ENCODE results near the gene PRG3.
A peak's percentile ranks its signal among the peaks of the same experiment; 100 is the strongest.
"Not testable (repeated sequence)": the region's sequence is repeated elsewhere in the genome, so short reads cannot be mapped to it uniquely, and the experiment has no call there.

Gene PRG3

DNA sequence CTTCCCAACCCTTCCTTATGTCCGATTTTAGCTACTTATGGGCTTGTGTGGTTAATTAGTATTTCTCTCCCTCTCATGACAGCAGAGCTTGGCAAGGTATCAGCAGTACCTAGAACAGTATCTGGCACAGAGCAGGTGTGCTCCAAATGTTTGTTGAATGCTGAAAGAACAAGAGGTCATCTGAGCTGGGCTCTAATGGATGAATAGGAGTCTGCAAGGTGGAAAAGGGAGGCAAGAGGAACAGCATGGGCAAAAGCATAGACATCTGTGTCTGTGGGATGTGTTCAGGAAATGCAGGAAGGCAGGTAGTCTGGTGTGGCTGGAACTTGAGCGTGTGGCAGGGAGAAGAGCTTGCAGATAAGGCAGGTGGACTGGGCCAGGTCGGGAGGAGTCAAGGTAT lies 19.0 kb downstream of the PRG3 start:
- no peak for DNase-seq (ENCODE audit: insufficient read length, low spot score)
- no peak for FAIRE-seq

DNA sequence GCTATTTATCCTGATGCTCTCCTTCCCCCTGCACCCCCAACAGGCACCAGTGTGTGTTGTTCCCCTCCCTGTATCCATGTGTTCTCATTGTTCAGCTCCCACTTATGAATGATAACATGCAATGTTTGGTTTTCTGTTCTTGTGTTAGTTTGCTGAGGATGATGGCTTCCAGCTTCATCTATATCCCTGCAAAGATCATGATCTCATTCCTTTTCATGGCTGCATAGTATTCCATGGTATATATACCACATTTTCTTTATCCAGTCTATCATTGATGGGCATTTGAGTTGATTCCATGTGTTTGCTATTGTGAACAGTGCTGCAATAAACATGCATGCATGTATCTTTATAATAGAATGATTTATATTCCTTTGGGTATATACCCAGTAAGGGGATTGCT lies 19.5 kb downstream of the PRG3 start:
- DNase-seq (ENCODE audit: insufficient read length, low spot score); FAIRE-seq: not testable (repeated sequence)

DNA sequence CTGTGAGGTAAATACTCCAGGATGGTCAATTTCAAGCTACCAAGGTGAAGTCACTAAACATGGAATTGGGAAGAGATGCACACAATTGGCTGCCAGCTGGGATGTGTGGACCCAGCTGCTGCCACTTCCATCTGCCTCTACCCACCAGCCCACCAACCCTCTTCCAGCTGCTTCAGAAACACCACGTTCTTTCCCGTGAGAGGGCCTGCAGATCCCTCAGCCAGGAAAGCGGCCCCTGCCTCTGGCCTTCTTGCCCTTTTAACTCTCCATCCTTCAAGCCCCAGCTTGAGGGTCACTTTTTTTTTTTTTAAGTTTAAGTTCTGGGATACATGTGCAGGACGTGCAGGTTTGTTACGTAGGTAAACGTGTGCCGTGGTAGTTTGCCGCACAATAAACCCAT lies 20.0 kb downstream of the PRG3 start:
- FAIRE-seq (no peak), DNase-seq (ENCODE audit: insufficient read length, low spot score) (no peak)

DNA sequence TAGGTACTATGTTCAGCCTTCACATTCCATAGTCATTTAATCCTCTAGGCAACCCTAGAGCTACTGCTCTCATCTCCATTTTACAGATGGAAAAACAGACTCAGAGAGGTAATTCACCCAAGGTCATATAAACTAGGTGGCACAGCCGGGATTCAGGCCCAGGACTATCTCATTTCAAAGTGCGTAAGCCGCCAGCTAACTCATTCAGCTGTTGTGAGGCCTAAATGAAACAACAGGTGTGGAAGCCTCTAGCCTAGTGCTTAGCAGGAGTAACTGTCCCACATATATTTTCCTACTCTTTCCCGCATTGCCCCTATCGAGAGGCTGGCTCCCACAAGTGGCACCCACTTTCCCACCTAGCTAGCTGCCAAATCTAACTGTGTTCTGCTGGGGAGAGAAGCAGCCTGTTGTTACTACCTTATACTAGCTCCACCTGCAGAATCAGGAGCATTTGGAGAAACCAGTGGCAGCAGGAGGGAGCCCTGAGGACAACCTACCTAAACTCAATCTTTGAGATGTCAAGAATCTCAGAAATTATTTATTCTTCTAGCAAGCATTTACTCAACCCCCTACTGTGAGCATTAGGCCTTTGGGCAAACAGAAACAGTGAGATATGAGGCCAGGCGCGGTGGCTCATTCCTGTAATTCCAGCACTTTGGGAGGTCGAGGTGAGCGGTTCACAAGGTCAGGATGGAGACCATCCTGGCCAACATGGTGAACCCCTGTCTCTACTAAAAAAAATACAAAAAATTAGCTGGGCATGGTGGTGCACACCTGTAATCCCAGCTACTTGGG lies 20.9 kb downstream of the PRG3 start:
- DNase-seq (ENCODE audit: insufficient read length, low spot score) = no peak
- FAIRE-seq = no peak

DNA sequence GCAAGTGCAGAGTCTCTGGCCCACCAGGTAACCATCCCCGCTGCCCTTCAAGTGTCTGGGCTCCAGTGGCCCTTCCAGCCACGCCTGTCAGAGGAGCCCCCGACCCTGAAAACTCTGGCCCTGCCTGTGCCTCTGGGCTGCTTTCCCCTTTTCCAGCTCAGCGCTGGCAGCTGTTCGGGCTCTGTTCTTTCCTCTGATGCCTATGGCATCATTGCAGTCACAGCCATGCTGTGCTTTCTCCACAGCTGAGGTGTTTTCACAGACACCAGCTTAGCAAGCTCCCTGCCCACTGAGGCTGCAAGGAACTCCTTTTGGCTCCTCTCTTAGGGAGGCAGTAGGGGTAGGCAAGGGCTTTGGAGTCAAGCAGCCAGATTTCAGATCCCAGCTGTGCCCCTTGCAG lies 21.6 kb downstream of the PRG3 start:
- DNase-seq (ENCODE audit: insufficient read length, low spot score) (no peak), FAIRE-seq (no peak)

DNA sequence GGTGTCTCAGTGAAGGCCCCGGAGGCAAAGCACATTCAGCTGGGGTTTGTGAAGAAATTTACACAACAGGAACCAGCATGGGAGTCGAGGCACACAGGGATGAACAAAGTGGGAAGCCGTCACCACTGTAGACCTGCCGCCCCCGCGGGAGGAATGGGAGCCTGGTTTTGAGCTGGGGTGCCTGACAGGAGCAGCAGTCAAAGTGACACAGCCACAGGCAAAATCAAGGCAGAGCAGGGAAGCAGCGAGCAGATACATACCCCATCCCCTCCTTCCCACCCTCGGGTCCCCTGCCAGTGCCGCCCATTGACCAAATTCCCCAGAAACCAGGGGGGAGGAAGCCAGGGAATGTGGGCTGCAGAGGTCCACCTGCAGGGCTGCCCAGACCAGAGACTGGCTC lies 22.0 kb downstream of the PRG3 start:
- no peak for FAIRE-seq
- DNase-seq (ENCODE audit: insufficient read length, low spot score) = no peak

DNA sequence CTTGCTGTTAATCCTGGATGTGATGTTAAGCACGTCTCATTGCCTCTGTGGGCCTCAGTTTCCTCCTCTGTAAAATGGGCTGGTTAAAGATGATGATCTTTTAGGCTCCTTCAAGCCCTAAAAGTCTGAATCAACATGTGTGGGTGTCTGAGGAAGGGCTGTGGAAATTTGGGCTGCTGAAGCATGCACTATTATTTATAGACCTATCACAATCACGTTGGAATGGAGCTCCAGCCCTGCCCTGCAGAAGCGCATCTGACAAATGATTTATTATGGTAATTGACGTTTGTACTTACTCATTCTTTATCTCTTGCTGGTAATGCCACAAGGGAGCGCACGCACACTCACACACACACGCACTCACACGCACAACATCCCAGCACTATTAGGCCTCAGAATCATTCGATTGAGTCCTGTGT lies 22.4 kb downstream of the PRG3 start:
- DNase-seq (ENCODE audit: insufficient read length, low spot score) (no peak), FAIRE-seq (no peak)

DNA sequence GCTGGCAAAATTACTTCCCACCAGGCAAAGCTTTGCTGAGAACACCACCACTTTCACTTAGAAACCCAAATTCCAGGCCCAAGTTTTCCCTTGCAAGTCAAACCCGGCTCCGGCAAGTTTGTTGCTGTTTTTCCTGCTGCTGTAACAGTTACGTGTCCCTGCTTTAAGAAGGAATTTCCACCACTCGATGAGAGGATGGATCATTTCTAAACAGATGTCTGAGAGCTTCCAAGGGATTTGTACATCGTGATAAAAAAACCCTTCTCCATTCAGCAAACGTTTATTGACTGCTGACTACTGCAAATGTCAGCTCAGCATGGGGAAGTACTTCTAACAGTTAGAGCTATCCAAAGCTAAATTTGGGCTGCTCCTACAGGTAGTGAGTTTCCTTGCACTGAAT lies 23.1 kb downstream of the PRG3 start:
- no peak for FAIRE-seq
- DNase-seq (ENCODE audit: insufficient read length, low spot score) = no peak

DNA sequence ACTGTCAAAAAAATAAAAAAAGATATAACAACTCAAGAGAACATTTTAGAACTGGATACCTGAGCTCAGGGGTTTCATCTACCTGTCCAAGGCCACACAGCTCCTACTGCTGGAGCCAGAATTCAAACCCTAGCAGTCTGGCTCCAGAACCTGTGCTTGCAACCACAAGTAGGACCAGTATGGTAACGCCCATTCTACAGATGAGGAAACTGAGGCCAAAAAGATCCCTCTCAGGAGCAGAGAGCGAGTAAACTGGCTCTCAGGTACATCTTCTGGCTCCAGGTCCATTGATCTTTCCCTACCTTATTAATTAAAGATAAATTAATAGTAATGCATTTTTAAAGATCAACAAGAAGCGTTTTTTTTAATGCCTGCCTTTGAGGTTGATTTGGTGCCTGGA lies 23.6 kb downstream of the PRG3 start:
- FAIRE-seq (no peak), DNase-seq (ENCODE audit: insufficient read length, low spot score) (no peak)

DNA sequence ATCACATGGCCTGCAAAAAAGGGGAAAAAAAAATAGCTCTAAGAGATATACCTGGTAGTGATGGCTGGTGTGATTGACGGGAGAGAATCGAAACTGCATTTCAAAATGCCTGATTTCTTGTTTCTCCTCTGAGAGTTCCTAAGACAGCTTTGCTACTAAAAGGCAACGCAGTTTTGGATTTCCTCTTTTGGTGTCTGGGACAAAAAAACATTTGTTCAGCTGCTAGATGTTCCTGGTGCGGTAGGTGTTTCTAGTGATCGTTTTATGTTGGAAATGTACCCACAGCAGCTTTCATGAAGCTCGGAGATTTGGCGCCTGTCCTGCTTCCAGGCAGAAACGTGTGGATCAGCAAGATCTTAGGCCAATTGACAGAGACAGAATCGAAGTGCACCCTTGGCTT lies 24.7 kb downstream of the PRG3 start:
- no peak for DNase-seq (ENCODE audit: insufficient read length, low spot score)
- no peak for FAIRE-seq

DNA sequence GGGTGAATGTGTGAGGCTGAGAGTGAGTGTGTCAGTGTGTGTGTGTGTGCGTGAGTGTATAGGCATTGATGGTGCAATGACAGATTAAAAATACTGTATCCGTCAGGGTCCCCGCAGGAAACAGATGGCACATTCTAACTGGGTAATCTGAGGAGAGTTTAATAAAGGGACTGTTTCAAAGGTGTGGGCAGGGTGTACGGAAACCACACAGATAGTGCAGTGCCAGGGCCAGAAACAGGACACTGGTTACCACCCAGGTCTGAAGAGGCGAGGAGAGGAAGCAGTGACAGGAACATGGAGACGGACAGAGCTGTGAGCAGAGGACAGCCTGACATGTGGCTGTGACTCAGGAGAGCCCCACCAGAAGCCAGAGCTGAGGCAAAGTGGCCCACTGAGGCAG lies 26.3 kb downstream of the PRG3 start:
- DNase-seq (ENCODE audit: insufficient read length, low spot score) (no peak), FAIRE-seq (peak; percentile 57)

DNA sequence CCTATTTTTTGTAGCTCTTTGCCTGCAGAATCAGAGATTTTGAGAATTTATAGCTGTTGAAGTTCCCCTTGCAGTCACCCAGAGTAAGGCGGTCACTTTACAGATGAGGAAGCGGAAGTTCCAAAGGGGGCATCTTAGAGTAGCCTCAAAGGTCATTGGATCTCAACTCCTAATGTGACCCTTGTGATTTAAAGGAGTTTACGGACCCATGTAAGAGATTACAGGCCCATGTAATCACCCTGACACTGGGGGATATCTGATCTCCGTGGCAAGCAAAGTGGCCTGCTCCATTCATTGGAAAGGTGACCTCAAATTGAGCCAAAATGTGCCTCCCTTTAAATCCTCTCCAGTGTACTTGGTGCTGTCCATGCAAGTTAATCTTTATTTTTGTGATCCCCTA lies 27.1 kb downstream of the PRG3 start:
- FAIRE-seq (no peak), DNase-seq (ENCODE audit: insufficient read length, low spot score) (no peak)

DNA sequence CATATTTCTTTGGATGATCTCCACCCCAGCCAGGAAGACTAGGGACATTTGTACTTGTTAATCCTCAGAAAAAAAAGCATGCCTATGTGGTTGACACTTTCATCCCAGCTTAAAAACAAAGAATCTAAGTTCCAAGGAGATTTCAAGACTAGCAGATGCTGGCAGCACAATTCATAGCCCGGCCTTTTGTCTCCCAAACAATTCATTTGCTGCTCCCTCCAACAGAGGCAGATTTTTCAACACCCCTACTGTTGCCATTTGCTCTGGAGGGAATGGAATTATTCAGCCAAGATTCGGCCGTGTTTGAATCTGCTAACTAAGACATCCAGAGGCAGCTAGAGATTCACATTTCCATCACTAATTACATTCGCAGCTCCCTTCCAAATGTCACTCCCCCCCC lies 27.5 kb downstream of the PRG3 start:
- FAIRE-seq = no peak

DNA sequence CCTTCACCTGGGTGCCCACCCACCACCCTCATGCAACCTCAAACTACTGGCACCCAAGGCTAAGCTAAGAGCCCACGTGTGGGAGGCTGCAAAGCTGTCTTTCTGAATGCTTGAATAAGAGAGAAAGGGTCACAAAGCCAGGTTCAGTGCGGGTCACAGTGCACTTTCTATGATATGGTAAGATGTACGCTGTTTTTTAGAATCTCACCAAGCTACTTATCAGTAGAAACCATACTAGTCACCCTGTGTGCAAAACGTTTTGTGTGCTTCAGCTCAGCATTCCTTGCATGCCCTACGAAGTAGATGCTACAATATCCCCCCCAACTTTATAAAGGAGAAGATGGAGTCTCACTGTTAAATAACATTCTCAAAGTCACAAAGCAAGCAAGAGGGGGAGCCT lies 27.9 kb downstream of the PRG3 start:
- DNase-seq (ENCODE audit: insufficient read length, low spot score) = no peak
- no peak for FAIRE-seq

More for the DNA sequence above, 27.5 kb downstream of the PRG3 start:
- DNase-seq (ENCODE audit: insufficient read length, low spot score) = no peak

DNA sequence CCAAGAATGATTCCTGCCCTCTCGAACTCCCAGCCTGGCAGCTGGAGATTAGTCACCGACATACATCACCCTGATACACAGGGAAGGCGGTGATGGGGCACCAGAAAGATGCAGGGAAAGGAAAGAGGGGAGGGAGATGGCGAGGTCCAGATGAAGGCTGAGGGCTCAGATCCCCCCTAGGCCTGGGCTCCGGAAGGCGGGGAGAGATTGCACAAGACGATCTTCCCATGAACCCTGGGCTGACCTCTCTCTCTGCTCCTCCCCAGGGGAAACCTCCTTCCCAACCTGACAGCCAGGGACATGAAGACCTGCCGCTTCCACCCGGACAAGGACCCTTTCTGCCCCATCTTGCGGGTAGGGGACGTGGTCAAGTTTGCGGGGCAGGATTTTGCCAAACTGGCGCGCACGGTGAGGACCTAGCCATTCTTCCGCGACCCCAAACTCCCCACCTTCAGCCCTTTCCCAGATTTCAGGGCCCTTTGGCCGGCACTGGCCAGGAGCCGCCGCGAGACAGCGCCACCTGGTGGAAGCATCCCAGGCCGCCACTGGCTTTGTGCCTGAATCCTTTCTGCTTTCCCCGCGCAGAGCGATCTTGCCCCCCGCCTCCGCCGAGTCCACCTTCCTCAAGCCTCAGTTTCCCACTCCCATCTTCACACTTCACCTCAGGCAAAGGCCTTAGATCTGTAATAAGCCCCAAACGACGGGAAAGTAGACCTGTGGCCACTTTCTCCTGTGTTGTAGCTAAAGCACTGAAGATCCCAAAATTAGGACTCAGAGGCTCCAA lies 31.3 kb downstream of the PRG3 start:
- DNase-seq (ENCODE audit: insufficient read length, low spot score) (peak; percentile 69), FAIRE-seq (no peak)

DNA sequence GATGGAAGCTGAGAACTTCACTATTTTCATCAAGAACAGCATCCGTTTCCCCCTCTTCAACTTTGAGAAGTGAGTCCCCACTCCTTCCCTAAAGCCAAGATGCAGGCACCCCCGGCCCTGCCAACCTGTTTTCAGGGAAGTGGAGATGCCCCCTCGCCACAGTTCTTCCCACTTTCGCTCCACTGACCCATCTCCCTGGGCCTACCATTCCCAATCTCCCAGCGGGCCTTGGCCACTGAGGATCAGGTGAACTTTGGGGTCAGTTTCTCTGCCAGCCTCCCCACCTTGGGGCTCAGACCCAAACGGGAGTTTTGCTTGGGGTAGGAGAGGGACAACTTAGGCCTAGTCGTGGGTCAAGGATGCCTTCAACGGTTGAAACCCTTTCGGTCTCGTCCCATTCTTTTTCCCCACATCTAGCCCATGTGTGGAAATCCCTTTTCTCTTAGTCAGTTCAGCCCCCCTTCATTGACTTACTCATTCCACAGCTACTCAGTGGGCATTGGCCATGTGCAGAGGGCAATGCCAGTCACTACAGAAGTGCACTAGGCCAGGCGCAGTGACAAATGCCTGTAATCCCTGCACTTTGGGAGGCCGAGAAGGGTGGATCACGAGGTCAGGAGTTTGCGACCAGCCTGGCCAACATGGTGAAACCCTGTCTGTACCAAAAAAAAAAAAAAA lies 32.2 kb downstream of the PRG3 start:
- no peak for FAIRE-seq
- DNase-seq (ENCODE audit: insufficient read length, low spot score) = no peak

DNA sequence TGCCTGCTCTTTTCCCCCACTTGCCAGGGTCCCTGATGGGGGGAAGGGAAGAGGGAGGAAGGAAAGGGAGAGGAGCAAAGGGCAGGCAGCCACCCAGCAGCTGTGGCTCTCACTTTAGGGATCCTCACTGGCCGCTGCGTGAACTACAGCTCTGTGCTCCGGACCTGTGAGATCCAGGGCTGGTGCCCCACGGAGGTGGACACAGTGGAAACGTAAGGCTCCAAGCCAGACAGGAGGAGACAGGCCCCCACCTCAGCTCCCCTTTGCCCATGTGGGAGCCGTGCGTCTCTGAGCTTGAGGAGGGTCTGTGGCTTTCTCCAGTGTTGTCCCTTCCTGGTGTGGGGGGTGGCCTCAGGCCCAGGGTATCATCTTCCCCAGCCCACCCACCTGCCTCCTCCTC lies 32.9 kb downstream of the PRG3 start:
- DNase-seq (ENCODE audit: insufficient read length, low spot score) = no peak
- no peak for FAIRE-seq

DNA sequence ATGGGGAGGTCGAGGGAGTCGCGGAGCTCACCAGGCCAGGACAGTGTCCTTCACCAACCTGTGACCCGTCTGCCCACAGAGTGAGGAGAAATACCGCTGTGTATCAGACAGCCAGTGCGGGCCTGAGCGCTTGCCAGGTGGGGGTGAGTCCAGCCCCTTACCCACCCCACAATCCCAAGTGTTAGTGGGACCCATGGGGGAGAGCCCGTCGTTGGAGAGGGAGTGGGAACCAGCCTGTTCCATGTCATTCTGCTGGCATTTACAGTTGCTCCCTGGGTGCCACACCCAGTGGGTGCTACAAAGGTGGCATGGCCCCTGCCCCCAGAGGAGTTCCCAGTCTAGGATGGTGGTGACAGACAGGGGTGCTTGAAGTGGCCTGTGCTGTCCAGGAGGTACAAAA lies 33.6 kb downstream of the PRG3 start:
- no peak for FAIRE-seq
- no peak for DNase-seq (ENCODE audit: insufficient read length, low spot score)

DNA sequence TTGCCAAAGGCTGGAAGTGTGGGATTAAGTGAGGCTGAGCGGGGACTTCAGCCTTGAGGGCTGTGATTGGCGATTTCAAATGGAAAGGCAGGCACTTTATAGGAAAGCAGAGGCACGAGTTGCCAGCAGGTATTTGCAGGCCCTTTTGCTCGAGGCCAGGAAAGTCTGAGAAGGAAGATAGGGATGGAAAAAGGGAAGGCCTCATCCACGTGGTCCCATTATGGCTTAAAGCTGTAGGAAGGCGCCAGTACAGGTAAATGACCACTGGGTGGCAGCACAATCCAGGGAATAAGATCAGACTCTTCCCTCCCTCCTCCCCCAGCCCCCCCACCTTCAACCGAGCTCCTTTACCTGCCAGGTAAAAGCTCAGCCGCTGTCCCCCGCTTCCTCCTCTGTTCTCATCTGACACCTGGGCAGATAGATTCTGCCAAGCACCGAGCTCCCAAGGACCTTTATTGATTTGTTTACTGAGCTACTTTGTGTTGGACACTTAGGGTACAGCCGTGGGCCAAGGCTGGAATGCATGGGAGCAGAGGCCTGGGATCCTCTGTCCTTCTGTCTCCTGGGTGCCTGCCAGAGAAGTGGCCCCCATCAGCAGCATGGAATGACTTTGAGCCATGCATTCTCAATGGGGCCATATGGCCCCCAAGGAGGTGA lies 35.3 kb downstream of the PRG3 start:
- FAIRE-seq (no peak), DNase-seq (ENCODE audit: insufficient read length, low spot score) (peak; percentile 64)

DNA sequence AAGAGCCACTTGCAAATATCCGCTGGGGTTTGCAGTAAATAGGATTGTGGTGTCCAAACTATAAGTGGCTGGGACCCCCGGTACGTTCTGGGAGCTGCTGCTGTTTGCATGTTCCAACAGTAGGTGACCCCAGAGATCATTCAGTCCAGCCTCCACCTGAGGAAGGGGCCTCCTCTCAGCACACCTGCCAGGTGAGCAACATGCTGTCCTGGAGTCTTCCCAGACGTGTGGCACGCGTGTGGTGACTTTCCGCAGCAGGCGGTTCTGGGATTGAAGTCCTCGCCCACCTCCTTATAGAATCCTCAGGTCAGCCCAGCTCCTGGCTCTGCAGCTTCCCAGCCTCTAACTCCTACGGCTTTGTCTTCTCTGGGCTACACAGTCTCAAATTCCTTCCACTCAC lies 36.1 kb downstream of the PRG3 start:
- DNase-seq (ENCODE audit: insufficient read length, low spot score) (no peak), FAIRE-seq (no peak)

DNA sequence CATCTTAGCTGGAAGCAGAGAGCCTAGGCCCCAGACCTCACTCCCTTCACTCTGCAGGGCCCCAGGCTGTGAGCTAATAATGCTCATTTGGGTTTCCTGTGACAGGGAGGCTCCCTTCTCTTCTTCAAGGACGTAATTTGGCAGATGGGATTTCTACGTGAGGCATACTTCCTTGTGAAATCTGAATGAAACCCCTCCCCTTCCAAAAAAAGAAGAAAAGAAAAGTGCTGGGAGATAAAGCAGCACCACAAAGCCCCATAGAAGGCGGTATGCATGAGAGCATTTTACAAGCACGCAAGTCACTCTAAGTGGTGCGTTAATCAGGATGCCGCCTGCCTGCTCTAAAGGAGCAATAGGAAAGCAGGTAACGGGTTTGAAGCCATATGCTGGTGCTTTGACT lies 37.1 kb downstream of the PRG3 start:
- FAIRE-seq = no peak
- DNase-seq (ENCODE audit: insufficient read length, low spot score) = no peak

All from HTR-8/SVneo (cell line).